ENCODE data around the gene NT5DC3.

Gene NT5DC3
- total RNA-seq = 16.5 to 18.6 (median 17.8) reads per million in 3 donors

- Histone ChIP-seq H3K36me3 (ENCODE audit: control insufficient read depth, insufficient read depth, low read length) (no peaks in the 10 kb centered on the region), H3K4me1 (ENCODE audit: control insufficient read depth, insufficient read depth, low read length, poor library complexity, severe bottlenecking) (peaks cover 13% of the 10 kb centered on the region), H3K9me3 (ENCODE audit: control insufficient read depth, low read length) (no peaks in the 10 kb centered on the region), H3K27ac (ENCODE audit: insufficient read depth, low read length, poor library complexity, severe bottlenecking) (peak within 1 kb of the TSS; percentile 50), H3K27me3 (replicated peaks; ENCODE audit: control insufficient read depth, insufficient read depth, low read length, poor library complexity, severe bottlenecking) (no peaks in the 10 kb centered on the region), H3K4me3 (ENCODE audit: insufficient read depth, low read depth, low read length, poor library complexity, severe bottlenecking) (peak within 1 kb of the TSS; percentile 71)
- DNase-seq = peak; percentile 74 to 80 (median 77)
Measured at GRCh38 chr12:103840876-103841689, at the start of gene NT5DC3. TSS of gene NT5DC3 (minus strand) at chr12:103841234. CDS start at chr12:103841156, 78 bp downstream.

DNA sequence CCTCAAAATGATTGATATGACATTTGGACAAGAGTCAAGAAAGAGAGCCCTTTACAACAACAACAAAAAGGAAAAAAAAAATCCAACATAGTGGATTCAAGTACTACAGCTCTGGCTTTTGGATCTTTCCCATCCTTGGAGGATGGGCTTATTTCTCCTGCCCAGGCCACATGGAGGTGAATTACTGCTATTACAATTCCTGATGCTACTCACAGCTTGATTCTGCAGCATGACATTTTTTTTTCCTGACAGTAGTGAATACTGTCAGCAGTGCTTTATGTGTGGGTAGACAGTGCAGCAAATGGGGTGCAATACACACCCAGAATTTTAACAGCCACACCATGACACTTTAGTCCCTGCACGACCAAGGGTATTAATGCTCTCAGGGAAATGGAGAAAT, 46.7 kb upstream of the NT5DC3 start:
- no peaks in the 10 kb centered on the region for H3K27me3 ChIP-seq (replicated peaks; ENCODE audit: control insufficient read depth, insufficient read depth, low read length, poor library complexity, severe bottlenecking)
- H3K9me3 ChIP-seq (ENCODE audit: control insufficient read depth, low read length) = no peaks in the 10 kb centered on the region
- H3K4me3 ChIP-seq (ENCODE audit: insufficient read depth, low read depth, low read length, poor library complexity, severe bottlenecking) = no peak overlapping the region
- no peaks in the 10 kb centered on the region for H3K36me3 ChIP-seq (ENCODE audit: control insufficient read depth, insufficient read depth, low read length)
- no peaks in the 10 kb centered on the region for H3K4me1 ChIP-seq (ENCODE audit: control insufficient read depth, insufficient read depth, low read length, poor library complexity, severe bottlenecking)
- DNase-seq = no peak
- no peak overlapping the region for H3K27ac ChIP-seq (ENCODE audit: insufficient read depth, low read length, poor library complexity, severe bottlenecking)

DNA sequence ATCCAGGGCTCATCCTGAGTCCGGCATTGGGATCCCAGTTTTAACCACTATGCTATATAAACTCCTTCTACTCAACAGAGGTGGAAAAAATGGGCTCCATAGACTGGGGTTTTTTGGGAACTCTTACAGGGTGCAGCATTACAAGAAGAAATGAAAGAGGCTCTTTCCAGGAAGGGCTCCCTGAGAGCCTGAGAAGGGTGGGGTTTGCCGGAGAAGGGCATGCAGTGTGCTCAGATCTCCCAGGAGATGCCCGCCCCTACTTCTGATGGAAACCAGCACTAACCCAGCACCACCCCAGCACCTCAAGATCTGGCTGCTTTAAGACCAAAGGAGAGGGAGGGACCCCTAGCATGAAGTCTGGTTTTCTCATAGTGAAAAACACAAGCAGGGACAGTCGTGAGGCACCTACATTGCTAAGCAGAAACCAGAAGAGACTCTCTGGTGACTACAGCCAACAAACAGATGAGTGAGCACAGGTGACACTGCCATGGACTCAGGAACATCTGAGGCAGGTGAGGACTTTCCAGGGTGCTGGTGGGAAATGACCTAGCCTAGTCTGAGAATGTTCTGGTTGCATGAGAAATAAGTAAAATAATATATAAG, 45.3 kb upstream of the NT5DC3 start:
- H3K27ac ChIP-seq (ENCODE audit: insufficient read depth, low read length, poor library complexity, severe bottlenecking) = no peak overlapping the region
- H3K4me3 ChIP-seq (ENCODE audit: insufficient read depth, low read depth, low read length, poor library complexity, severe bottlenecking) = no peak overlapping the region
- H3K9me3 ChIP-seq (ENCODE audit: control insufficient read depth, low read length) = no peaks in the 10 kb centered on the region
- no peaks in the 10 kb centered on the region for H3K4me1 ChIP-seq (ENCODE audit: control insufficient read depth, insufficient read depth, low read length, poor library complexity, severe bottlenecking)
- H3K36me3 ChIP-seq (ENCODE audit: control insufficient read depth, insufficient read depth, low read length) = no peaks in the 10 kb centered on the region
- no peaks in the 10 kb centered on the region for H3K27me3 ChIP-seq (replicated peaks; ENCODE audit: control insufficient read depth, insufficient read depth, low read length, poor library complexity, severe bottlenecking)
- no peak for DNase-seq

GRCh38 chr12:103884316-103884715, 43.3 kb upstream of the NT5DC3 start:
- H3K4me3 ChIP-seq (ENCODE audit: insufficient read depth, low read depth, low read length, poor library complexity, severe bottlenecking) = no peak overlapping the region
- no peak overlapping the region for H3K27ac ChIP-seq (ENCODE audit: insufficient read depth, low read length, poor library complexity, severe bottlenecking)
- H3K4me1 ChIP-seq (ENCODE audit: control insufficient read depth, insufficient read depth, low read length, poor library complexity, severe bottlenecking) = no peaks in the 10 kb centered on the region
- no peaks in the 10 kb centered on the region for H3K36me3 ChIP-seq (ENCODE audit: control insufficient read depth, insufficient read depth, low read length)
- no peaks in the 10 kb centered on the region for H3K9me3 ChIP-seq (ENCODE audit: control insufficient read depth, low read length)
- DNase-seq = no peak
- H3K27me3 ChIP-seq (replicated peaks; ENCODE audit: control insufficient read depth, insufficient read depth, low read length, poor library complexity, severe bottlenecking) = no peaks in the 10 kb centered on the region

- Histone ChIP-seq H3K4me1 (ENCODE audit: control insufficient read depth, insufficient read depth, low read length, poor library complexity, severe bottlenecking) (no peaks in the 10 kb centered on the region), H3K36me3 (ENCODE audit: control insufficient read depth, insufficient read depth, low read length) (no peaks in the 10 kb centered on the region), H3K27ac (ENCODE audit: insufficient read depth, low read length, poor library complexity, severe bottlenecking) (no peak overlapping the region), H3K27me3 (replicated peaks; ENCODE audit: control insufficient read depth, insufficient read depth, low read length, poor library complexity, severe bottlenecking) (no peaks in the 10 kb centered on the region), H3K9me3 (ENCODE audit: control insufficient read depth, low read length) (no peaks in the 10 kb centered on the region), H3K4me3 (ENCODE audit: insufficient read depth, low read depth, low read length, poor library complexity, severe bottlenecking) (no peak overlapping the region)
- DNase-seq = no peak
Measured at GRCh38 chr12:103883908-103884307, 42.9 kb upstream of the NT5DC3 start.

DNA sequence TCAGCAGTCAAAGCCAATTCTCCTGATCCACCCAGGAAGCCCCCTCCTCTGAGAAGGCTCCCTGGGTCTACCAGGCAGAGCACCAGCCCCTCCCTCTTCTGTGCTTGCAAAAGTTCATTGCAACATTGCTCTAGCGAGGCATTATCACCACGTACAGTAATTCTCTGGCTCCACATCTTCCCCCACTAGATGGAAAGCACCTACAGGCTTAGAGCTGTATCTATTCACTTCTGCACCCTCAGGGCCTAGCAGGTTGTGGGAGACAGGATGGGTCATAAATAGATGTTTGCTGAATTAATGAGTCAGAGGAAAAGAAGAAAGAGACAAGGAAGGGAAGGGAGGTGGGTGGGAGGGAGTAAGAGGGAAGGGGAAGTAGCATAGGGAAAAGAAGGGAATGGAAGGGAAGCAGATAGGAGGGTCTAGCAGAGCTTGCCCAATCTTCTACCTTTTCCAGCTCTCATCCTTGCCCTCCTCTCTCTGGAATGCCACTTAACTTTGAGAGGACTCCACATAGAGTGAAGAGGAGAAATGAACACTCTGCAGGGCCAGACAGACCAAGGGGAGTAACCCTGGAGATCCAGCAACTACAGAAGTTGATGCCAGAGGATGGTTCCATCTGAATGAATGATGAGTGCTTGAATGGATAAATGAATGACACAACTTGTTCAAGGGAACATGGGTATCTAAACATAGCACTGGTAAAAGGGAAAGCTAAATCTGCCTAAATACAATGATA, 42.0 kb upstream of the NT5DC3 start:
- H3K27me3 ChIP-seq (replicated peaks; ENCODE audit: control insufficient read depth, insufficient read depth, low read length, poor library complexity, severe bottlenecking) = no peaks in the 10 kb centered on the region
- no peak overlapping the region for H3K27ac ChIP-seq (ENCODE audit: insufficient read depth, low read length, poor library complexity, severe bottlenecking)
- no peak overlapping the region for H3K4me3 ChIP-seq (ENCODE audit: insufficient read depth, low read depth, low read length, poor library complexity, severe bottlenecking)
- H3K4me1 ChIP-seq (ENCODE audit: control insufficient read depth, insufficient read depth, low read length, poor library complexity, severe bottlenecking) = peaks cover 2% of the 10 kb centered on the region
- DNase-seq = no peak
- H3K9me3 ChIP-seq (ENCODE audit: control insufficient read depth, low read length) = no peaks in the 10 kb centered on the region
- no peaks in the 10 kb centered on the region for H3K36me3 ChIP-seq (ENCODE audit: control insufficient read depth, insufficient read depth, low read length)

DNA sequence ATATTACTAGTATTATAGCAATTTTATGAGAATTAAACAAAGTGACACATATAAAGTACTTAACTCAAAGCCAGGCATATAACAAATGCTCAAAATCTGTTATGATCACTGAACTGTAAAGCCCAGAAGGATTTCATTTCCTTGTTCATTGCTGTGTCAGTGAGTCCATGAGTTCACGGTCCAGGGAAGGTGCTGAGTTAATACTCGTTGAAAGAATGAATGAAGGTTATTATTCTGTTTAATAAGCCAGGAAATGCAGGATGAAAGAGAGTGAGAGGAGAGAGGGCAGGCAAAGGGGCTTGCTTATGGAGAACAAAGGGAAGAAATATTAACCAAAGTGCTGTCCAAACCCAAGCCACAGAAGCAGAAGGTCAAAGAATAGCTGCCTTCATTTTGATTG, 40.2 kb upstream of the NT5DC3 start:
- no peak overlapping the region for H3K4me3 ChIP-seq (ENCODE audit: insufficient read depth, low read depth, low read length, poor library complexity, severe bottlenecking)
- DNase-seq = no peak
- no peak overlapping the region for H3K27ac ChIP-seq (ENCODE audit: insufficient read depth, low read length, poor library complexity, severe bottlenecking)
- no peaks in the 10 kb centered on the region for H3K9me3 ChIP-seq (ENCODE audit: control insufficient read depth, low read length)
- no peaks in the 10 kb centered on the region for H3K36me3 ChIP-seq (ENCODE audit: control insufficient read depth, insufficient read depth, low read length)
- H3K27me3 ChIP-seq (replicated peaks; ENCODE audit: control insufficient read depth, insufficient read depth, low read length, poor library complexity, severe bottlenecking) = no peaks in the 10 kb centered on the region
- peaks cover 4% of the 10 kb centered on the region for H3K4me1 ChIP-seq (ENCODE audit: control insufficient read depth, insufficient read depth, low read length, poor library complexity, severe bottlenecking)

DNA sequence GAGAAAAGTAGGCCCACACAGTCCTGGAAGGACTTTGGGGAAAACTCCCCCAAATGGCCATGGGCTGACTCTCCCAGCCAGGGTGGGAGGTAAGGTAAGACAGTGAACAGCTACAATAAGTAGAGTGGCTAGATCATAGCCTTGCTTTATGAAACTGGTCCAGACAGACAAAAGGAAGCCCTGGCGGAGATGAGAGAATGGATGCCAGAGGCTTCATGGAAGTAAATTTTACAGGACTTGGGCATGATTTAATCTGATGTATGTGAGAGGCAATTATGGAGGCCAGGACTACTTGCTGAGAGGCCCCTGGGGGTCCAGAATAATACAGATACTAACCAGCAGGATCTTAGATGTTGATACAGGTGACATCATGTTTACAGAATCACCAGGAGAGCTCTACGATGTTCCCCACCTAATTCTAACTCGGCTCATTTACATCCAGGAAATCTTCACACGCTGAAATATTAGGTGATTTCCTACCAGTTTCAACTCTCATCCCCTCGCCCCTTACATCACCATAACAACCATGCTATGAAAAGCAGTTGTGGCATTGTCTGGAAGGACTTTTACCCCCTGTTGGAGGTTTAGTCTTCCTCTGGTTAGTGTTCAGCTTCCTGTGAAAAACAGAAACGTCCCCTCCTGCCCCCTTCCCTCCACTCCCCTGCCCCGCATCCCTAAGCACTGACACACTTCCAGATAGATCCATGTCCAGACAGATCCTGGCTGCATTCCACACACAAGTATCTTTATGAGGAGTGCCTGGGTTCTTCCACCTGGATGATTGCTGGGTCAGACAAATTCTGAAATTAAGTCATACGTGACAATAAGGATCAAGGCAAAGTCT, 39.5 kb upstream of the NT5DC3 start:
- Histone ChIP-seq H3K4me3 (ENCODE audit: insufficient read depth, low read depth, low read length, poor library complexity, severe bottlenecking) (no peak overlapping the region), H3K27me3 (replicated peaks; ENCODE audit: control insufficient read depth, insufficient read depth, low read length, poor library complexity, severe bottlenecking) (no peaks in the 10 kb centered on the region), H3K27ac (ENCODE audit: insufficient read depth, low read length, poor library complexity, severe bottlenecking) (no peak overlapping the region), H3K4me1 (ENCODE audit: control insufficient read depth, insufficient read depth, low read length, poor library complexity, severe bottlenecking) (peaks cover 4% of the 10 kb centered on the region), H3K36me3 (ENCODE audit: control insufficient read depth, insufficient read depth, low read length) (no peaks in the 10 kb centered on the region), H3K9me3 (ENCODE audit: control insufficient read depth, low read length) (no peaks in the 10 kb centered on the region)
- no peak for DNase-seq

DNA sequence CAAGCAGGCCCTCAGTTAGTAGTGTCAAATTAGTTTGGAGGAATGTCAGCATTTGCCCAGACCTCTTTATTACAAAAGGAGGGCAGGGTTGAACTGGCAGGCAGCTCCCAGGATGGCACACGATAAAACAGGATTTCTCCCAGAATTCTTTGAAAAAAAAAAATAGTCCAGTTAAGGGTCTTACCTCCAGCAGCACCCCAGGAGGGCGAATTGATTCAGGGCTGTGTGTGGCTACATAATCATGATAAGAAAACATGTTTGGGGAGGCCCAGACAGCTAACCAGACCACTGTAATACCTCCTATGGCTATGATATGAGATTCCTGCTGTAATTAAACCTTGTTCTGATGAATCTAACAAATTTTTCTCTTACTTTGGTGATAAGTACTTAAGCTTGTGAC, 38.8 kb upstream of the NT5DC3 start:
- H3K4me3 ChIP-seq (ENCODE audit: insufficient read depth, low read depth, low read length, poor library complexity, severe bottlenecking) = no peak overlapping the region
- no peak overlapping the region for H3K27ac ChIP-seq (ENCODE audit: insufficient read depth, low read length, poor library complexity, severe bottlenecking)

More for the DNA sequence above, 38.8 kb upstream of the NT5DC3 start:
- no peaks in the 10 kb centered on the region for H3K36me3 ChIP-seq (ENCODE audit: control insufficient read depth, insufficient read depth, low read length)
- peaks cover 4% of the 10 kb centered on the region for H3K4me1 ChIP-seq (ENCODE audit: control insufficient read depth, insufficient read depth, low read length, poor library complexity, severe bottlenecking)
- no peak for DNase-seq
- H3K9me3 ChIP-seq (ENCODE audit: control insufficient read depth, low read length) = no peaks in the 10 kb centered on the region
- H3K27me3 ChIP-seq (replicated peaks; ENCODE audit: control insufficient read depth, insufficient read depth, low read length, poor library complexity, severe bottlenecking) = no peaks in the 10 kb centered on the region

Measured in effector memory CD4-positive, alpha-beta T cell (primary cell).